ENCODE measurements around the gene CPA5. TPM values are rescaled to one million over a fixed set of nuclear protein-coding genes. Genes with fewer than 3 reads are reported as not detected.

Gene CPA5
- total and polyA plus RNA-seq, 9 of the 15 experiments (the other 6 are each of a cell fraction or from before 2014, with no cell fraction given), result 0.13 to 2.4 (median 0.91) TPM

- Histone ChIP-seq H3K79me2 (ENCODE audit: control insufficient read depth, insufficient read depth, low read length) (no peaks in the 10 kb centered on the region), H3K4me2 (ENCODE audit: insufficient read depth, low read length) (no peak overlapping the region), H3K4me3 (no peak overlapping the region), H3K27ac (ENCODE audit: extremely low read depth, low read depth, low read length) (no peak overlapping the region), H3K9me3 (replicated peaks; ENCODE audit: control insufficient read depth, insufficient read depth, low read depth, low read length) (no peaks in the 10 kb centered on the region), H2AFZ (ENCODE audit: low read depth, low read length) (no peak overlapping the region), H3K36me3 (ENCODE audit: control insufficient read depth, insufficient read depth, low read length) (no peaks in the 10 kb centered on the region), H3K9ac (ENCODE audit: insufficient read depth in 1 of 2, low read depth in 2 of 2, low read length in 2 of 2) (no peak overlapping the region), H3K9me1 (ENCODE audit: control insufficient read depth, insufficient read depth, low read length) (no peaks in the 10 kb centered on the region), H3K27me3 (ENCODE audit: control insufficient read depth in 2 of 2, insufficient read depth in 2 of 2, low read length in 2 of 2) (peaks cover 5 to 34% of the 10 kb centered on the region in 2 experiments; a peak in 4 of 5 replicates), H3K4me1 (replicated peaks in 1 of 2; ENCODE audit: control insufficient read depth in 2 of 2, insufficient read depth in 2 of 2, low read length in 2 of 2) (peaks cover 0 to 1% of the 10 kb centered on the region in 2 experiments; a peak in 1 of 5 replicates), H4K20me1 (replicated peaks; ENCODE audit: control insufficient read depth, insufficient read depth, low read length) (no peaks in the 10 kb centered on the region)
- POLR2A ChIA-PET, result no interaction called here
- FAIRE-seq (no peak), ATAC-seq (no peak), DNase-seq (ENCODE audit: extremely low read depth in 1 of 4, low spot score in 3 of 4) (no peak)
- BruUV-seq (replicated peaks), result no TSS peak
- 29% methylated on average over 3 of the region's 3 CpGs for WGBS (ENCODE audit: insufficient coverage, low coverage, missing lambda C conversion rate)
- intact Hi-C loops (cut with micrococcal nuclease), result no loop called here
- in situ Hi-C loops (cut with MboI), result no loop called here
- CTCF ChIA-PET (ENCODE audit: low intra/inter-chr PET ratio), result no interaction called here
- no peak for TF ChIP-seq PBX2 (CRISPR knock-in tag; IDR thresholded peaks at IDR 0.05; ENCODE audit: low read depth)
- no peak for TF ChIP-seq PBX2 (tag; conservative IDR thresholded peaks at IDR 0.05; ENCODE audit: low read depth)
- no peak for TF ChIP-seq ZC3H4 (CRISPR knock-in tag; IDR thresholded peaks at IDR 0.05; ENCODE audit: borderline replicate concordance)
- TF ChIP-seq ZBTB40 (IDR thresholded peaks at IDR 0.05), result no peak
- no peak for TF ChIP-seq ZBTB40 (CRISPR knock-in tag; IDR thresholded peaks at IDR 0.05)
- TF ChIP-seq THRA (IDR thresholded peaks at IDR 0.05), result no peak
- no peak for TF ChIP-seq GMEB1 (CRISPR knock-in tag; IDR thresholded peaks at IDR 0.05)
- no peak for TF ChIP-seq NCOA1 (IDR thresholded peaks at IDR 0.05; ENCODE audit: low read depth)
These were observed 42.3 kb downstream of the CPA5 start for GRCh38 chr7:130386876-130387275.

Data from K562 (cell line).